Effector memory CD4-positive, alpha-beta T cell (primary cell): ENCODE results near the gene IL17RE.
A peak's percentile ranks its signal among the peaks of the same experiment; 100 is the strongest.
"Not testable (repeated sequence)": the region's sequence is repeated elsewhere in the genome, so short reads cannot be mapped to it uniquely, and the experiment has no call there.

ENCODE experiments used
- DNase-seq, 3 donors: peaks; one replicate each; pipeline ENCODE4 v3.0.0-alpha.2; 2020
- H3K27ac ChIP-seq: 2 replicates; pipeline ENCODE4 v1.7.0; 2013; ENCODE audit warnings: mild to moderate bottlenecking, low read length, moderate library complexity; ENCODE audit not compliant: insufficient read depth, poor library complexity, severe bottlenecking
- H3K27me3 ChIP-seq: replicated peaks from 2 replicates; pipeline ENCODE4 v1.7.0; 2013; ENCODE audit warnings: mild to moderate bottlenecking, low read length; ENCODE audit not compliant: insufficient read depth, control insufficient read depth, poor library complexity, severe bottlenecking
- H3K36me3 ChIP-seq: 2 replicates; pipeline ENCODE4 v1.7.0; 2013; ENCODE audit warnings: mild to moderate bottlenecking, low read length, moderate library complexity; ENCODE audit not compliant: control insufficient read depth, insufficient read depth
- H3K4me1 ChIP-seq: 2 replicates; pipeline ENCODE4 v1.7.0; 2013; ENCODE audit warnings: low read length, mild to moderate bottlenecking; ENCODE audit not compliant: control insufficient read depth, insufficient read depth, poor library complexity, severe bottlenecking
- H3K4me3 ChIP-seq: 2 replicates; pipeline ENCODE4 v1.7.0; 2013; ENCODE audit warnings: low read length, low read depth, mild to moderate bottlenecking; ENCODE audit not compliant: insufficient read depth, poor library complexity, severe bottlenecking
- H3K9me3 ChIP-seq: 2 replicates; pipeline ENCODE4 v1.7.0; 2013; ENCODE audit warnings: mild to moderate bottlenecking, low read length, moderate library complexity; ENCODE audit not compliant: control insufficient read depth

The IL17RE gene

DNA sequence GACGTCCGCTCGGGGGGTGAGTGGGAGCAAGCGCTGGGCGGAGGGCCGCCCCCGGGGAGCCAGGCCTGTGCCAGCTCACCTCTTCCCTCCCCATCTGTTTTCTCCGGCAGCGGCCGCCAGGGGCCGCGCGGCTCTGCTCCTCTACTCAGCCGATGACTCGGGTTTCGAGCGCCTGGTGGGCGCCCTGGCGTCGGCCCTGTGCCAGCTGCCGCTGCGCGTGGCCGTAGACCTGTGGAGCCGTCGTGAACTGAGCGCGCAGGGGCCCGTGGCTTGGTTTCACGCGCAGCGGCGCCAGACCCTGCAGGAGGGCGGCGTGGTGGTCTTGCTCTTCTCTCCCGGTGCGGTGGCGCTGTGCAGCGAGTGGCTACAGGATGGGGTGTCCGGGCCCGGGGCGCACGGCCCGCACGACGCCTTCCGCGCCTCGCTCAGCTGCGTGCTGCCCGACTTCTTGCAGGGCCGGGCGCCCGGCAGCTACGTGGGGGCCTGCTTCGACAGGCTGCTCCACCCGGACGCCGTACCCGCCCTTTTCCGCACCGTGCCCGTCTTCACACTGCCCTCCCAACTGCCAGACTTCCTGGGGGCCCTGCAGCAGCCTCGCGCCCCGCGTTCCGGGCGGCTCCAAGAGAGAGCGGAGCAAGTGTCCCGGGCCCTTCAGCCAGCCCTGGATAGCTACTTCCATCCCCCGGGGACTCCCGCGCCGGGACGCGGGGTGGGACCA lies 30.4 kb downstream of the IL17RE start:
- H3K27me3 ChIP-seq: no peaks in the 10 kb centered on the region
- peaks cover 13% of the 10 kb centered on the region for H3K36me3 ChIP-seq
- no peaks in the 10 kb centered on the region for H3K9me3 ChIP-seq
- peak overlapping the region; percentile 62 for H3K4me3 ChIP-seq
- peak overlapping the region; percentile 96 for H3K27ac ChIP-seq
- DNase-seq: peak; percentile 75 to 81 (median 78)
- peaks cover 33% of the 10 kb centered on the region for H3K4me1 ChIP-seq

GRCh38 chr3:9933561-9934234 lies 31.1 kb downstream of the IL17RE start, which contains the start of gene CRELD1:
CRELD1 (plus strand) TSS chr3:9933834; CDS start chr3:9934439, 605 bp downstream.
- peak; percentile 94 to 97 (median 94) for DNase-seq
- H3K27me3 ChIP-seq: no peaks in the 10 kb centered on the region
- no peaks in the 10 kb centered on the region for H3K9me3 ChIP-seq
- peak within 1 kb of the TSS; percentile 62 for H3K4me3 ChIP-seq
- H3K36me3 ChIP-seq: peaks cover 17% of the 10 kb centered on the region
- peak within 1 kb of the TSS; percentile 96 for H3K27ac ChIP-seq
- H3K4me1 ChIP-seq: peaks cover 33% of the 10 kb centered on the region

GRCh38 chr3:9934235-9934621 lies 31.6 kb downstream of the IL17RE start:
- H3K4me1 ChIP-seq: peaks cover 33% of the 10 kb centered on the region
- H3K4me3 ChIP-seq: peak overlapping the region; percentile 62
- peaks cover 17% of the 10 kb centered on the region for H3K36me3 ChIP-seq
- peak overlapping the region; percentile 96 for H3K27ac ChIP-seq
- no peaks in the 10 kb centered on the region for H3K27me3 ChIP-seq
- no peaks in the 10 kb centered on the region for H3K9me3 ChIP-seq
- DNase-seq: peak in 1 of 3 donors; percentile 20

GRCh38 chr3:9934993-9935392 lies 32.3 kb downstream of the IL17RE start:
- Histone ChIP-seq H3K4me3 (no peak overlapping the region), H3K27me3 (no peaks in the 10 kb centered on the region), H3K4me1 (peaks cover 33% of the 10 kb centered on the region), H3K36me3 (peaks cover 17% of the 10 kb centered on the region), H3K9me3 (no peaks in the 10 kb centered on the region), H3K27ac (no peak overlapping the region)
- no peak for DNase-seq

GRCh38 chr3:9935966-9936510 lies 33.4 kb downstream of the IL17RE start:
- no peak for DNase-seq

DNA sequence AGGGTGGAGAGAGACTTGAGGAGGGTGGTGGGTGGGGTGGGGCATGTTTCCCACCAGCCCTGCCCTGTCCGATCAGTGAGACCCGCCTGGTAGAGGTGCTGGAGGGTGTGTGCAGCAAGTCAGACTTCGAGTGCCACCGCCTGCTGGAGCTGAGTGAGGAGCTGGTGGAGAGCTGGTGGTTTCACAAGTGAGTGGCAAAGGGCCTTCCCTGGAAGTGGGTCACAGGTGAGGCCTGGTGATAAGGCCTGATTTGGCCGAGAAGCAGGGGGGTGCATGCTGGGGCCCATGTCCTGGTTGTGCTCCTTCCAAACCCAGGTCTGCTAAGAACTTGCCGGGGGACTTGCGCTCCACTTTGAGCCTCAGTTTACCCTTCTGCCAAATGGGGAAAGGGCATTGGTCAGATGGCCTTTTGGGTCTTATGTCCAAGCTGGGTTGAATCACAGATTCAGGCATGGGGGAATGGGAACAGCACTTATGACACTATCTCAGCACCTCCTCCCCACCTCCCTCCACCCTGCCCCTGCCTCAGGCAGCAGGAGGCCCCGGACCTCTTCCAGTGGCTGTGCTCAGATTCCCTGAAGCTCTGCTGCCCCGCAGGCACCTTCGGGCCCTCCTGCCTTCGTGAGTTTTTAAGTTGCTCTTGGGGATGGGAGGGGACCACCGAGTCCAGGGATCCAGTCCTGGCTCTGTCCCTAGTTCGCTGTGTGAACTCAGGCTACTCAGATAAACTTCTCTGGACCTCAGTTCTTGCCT lies 35.0 kb downstream of the IL17RE start:
- no peak for DNase-seq
- peaks cover 25% of the 10 kb centered on the region for H3K4me1 ChIP-seq
- H3K9me3 ChIP-seq: no peaks in the 10 kb centered on the region
- no peaks in the 10 kb centered on the region for H3K27me3 ChIP-seq
- H3K4me3 ChIP-seq: no peak overlapping the region
- no peak overlapping the region for H3K27ac ChIP-seq
- peaks cover 23% of the 10 kb centered on the region for H3K36me3 ChIP-seq

More at GRCh38 chr3:9935966-9936510, 33.4 kb downstream of the IL17RE start:
- H3K4me3 ChIP-seq: no peak overlapping the region
- H3K27ac ChIP-seq: no peak overlapping the region
- H3K4me1 ChIP-seq: peaks cover 33% of the 10 kb centered on the region
- no peaks in the 10 kb centered on the region for H3K27me3 ChIP-seq
- peaks cover 21% of the 10 kb centered on the region for H3K36me3 ChIP-seq
- H3K9me3 ChIP-seq: no peaks in the 10 kb centered on the region

- DNase-seq: no peak
- H3K27me3 ChIP-seq: no peaks in the 10 kb centered on the region
- no peaks in the 10 kb centered on the region for H3K9me3 ChIP-seq
- no peak overlapping the region for H3K4me3 ChIP-seq
- no peak overlapping the region for H3K27ac ChIP-seq
- H3K36me3 ChIP-seq: peaks cover 23% of the 10 kb centered on the region
- peaks cover 17% of the 10 kb centered on the region for H3K4me1 ChIP-seq
These were observed 36.3 kb downstream of the IL17RE start for GRCh38 chr3:9938966-9939365.

GRCh38 chr3:9939906-9940305 lies 37.3 kb downstream of the IL17RE start:
- H3K27ac ChIP-seq: not testable (repeated sequence)
- peaks cover 23% of the 10 kb centered on the region for H3K36me3 ChIP-seq

GRCh38 chr3:9940746-9941145 lies 38.1 kb downstream of the IL17RE start:
- Histone ChIP-seq H3K4me1 (no peaks in the 10 kb centered on the region), H3K4me3 (no peak overlapping the region), H3K27me3 (no peaks in the 10 kb centered on the region), H3K36me3 (peaks cover 23% of the 10 kb centered on the region), H3K9me3 (no peaks in the 10 kb centered on the region), H3K27ac (no peak overlapping the region)
- no peak for DNase-seq

More at GRCh38 chr3:9939906-9940305, 37.3 kb downstream of the IL17RE start:
- H3K27me3 ChIP-seq, H3K9me3 ChIP-seq, DNase-seq, H3K4me1 ChIP-seq, H3K4me3 ChIP-seq: not testable (repeated sequence)
